GM23338 (cell line): ENCODE results near the gene GPR143. TPM values are rescaled to one million over a fixed set of nuclear protein-coding genes. Genes with fewer than 3 reads are reported as not detected.

Source experiments
- ATAC-seq: fragments of 200-7000 bp; cut with Tn5 transposase; 3 replicates; pipeline ENCODE4 v1.9.1; 2020
- DNase-seq: peaks from one replicate; pipeline ENCODE4 v3.0.0-alpha.2; 2015; ENCODE audit warnings: low spot score
- H2AFZ ChIP-seq: fragments of 200-600 bp; sonication (generic); 2 replicates; pipeline ENCODE4 v1.8.0; 2016; ENCODE audit warnings: antibody characterized with exemption, mild to moderate bottlenecking, moderate library complexity
- H3F3A ChIP-seq: fragments of 200-600 bp; sonication (generic); replicated peaks from 2 replicates; pipeline ENCODE4 v1.8.0; 2017; ENCODE audit warnings: antibody characterized with exemption, mixed run types, low read depth
- H3K27ac ChIP-seq: fragments of 200-600 bp; sonication (generic); 2 replicates; pipeline ENCODE4 v1.6.1; 2016; ENCODE audit warnings: low read depth
- H3K27me3 ChIP-seq: fragments of 200-600 bp; sonication (generic); 2 replicates; pipeline ENCODE4 v1.8.0; 2016; ENCODE audit warnings: mild to moderate bottlenecking, mixed run types, moderate library complexity; ENCODE audit not compliant: insufficient read depth
- H3K36me3 ChIP-seq: fragments of 200-600 bp; sonication (generic); 2 replicates; pipeline ENCODE4 v1.8.0; 2016; ENCODE audit warnings: mild to moderate bottlenecking; ENCODE audit not compliant: insufficient read depth
- H3K4me1 ChIP-seq: fragments of 200-600 bp; sonication (generic); 2 replicates; pipeline ENCODE4 v1.8.0; 2016; ENCODE audit warnings: mild to moderate bottlenecking, moderate library complexity; ENCODE audit not compliant: insufficient read depth
- H3K4me2 ChIP-seq: fragments of 200-600 bp; sonication (generic); 2 replicates; pipeline ENCODE4 v1.7.1; 2017; ENCODE audit warnings: mixed run types
- H3K4me3 ChIP-seq: fragments of 200-600 bp; sonication (generic); 2 replicates; pipeline ENCODE4 v1.6.1; 2016; ENCODE audit warnings: mixed run types
- H3K79me2 ChIP-seq: fragments of 200-600 bp; sonication (generic); replicated peaks from 2 replicates; pipeline ENCODE4 v1.8.0; 2017; ENCODE audit warnings: mild to moderate bottlenecking; ENCODE audit not compliant: insufficient read depth
- H3K9me2 ChIP-seq: fragments of 200-600 bp; sonication (generic); 2 replicates; pipeline ENCODE4 v1.8.0; 2017; ENCODE audit not compliant: insufficient read depth
- H4K20me1 ChIP-seq: fragments of 200-600 bp; sonication (generic); replicated peaks from 2 replicates; pipeline ENCODE4 v1.8.0; 2017; ENCODE audit warnings: mild to moderate bottlenecking; ENCODE audit not compliant: insufficient read depth
- H3K27ac Mint-ChIP-seq: 2 replicates; pipeline ENCODE4 v1.8.0; 2020; ENCODE audit warnings: inconsistent platforms, mild to moderate bottlenecking, moderate library complexity, mixed read lengths
- H3K27me3 Mint-ChIP-seq: 3 replicates; pipeline ENCODE4 v1.8.0; 2022; ENCODE audit warnings: low read depth, mild to moderate bottlenecking, moderate library complexity, mixed read lengths, inconsistent platforms; ENCODE audit not compliant: insufficient read depth, poor library complexity
- H3K36me3 Mint-ChIP-seq: 3 replicates; pipeline ENCODE4 v1.8.0; 2021; ENCODE audit warnings: low read depth, mild to moderate bottlenecking, inconsistent platforms, moderate library complexity, mixed read lengths
- H3K4me1 Mint-ChIP-seq: 3 replicates; pipeline ENCODE4 v1.8.0; 2020; ENCODE audit warnings: mild to moderate bottlenecking, inconsistent platforms, mixed read lengths
- H3K4me3 Mint-ChIP-seq: 3 replicates; pipeline ENCODE4 v1.8.0; 2021; ENCODE audit warnings: moderate library complexity, mild to moderate bottlenecking, inconsistent platforms, mixed read lengths
- H3K9me3 Mint-ChIP-seq: 3 replicates; pipeline ENCODE4 v1.8.0; 2020; ENCODE audit warnings: moderate library complexity, mild to moderate bottlenecking, inconsistent platforms, mixed read lengths
- CREB1 ChIP-seq: fragments of 250-450 bp; sonication (Bioruptor Pico); IDR thresholded peaks from 2 replicates; pipeline ENCODE4 v1.5.0; 2020; ENCODE audit warnings: low read depth, mild to moderate bottlenecking, moderate library complexity
- ETS1 ChIP-seq: IDR thresholded peaks from 2 replicates; pipeline ENCODE4 v1.6.1; 2016; ENCODE audit warnings: antibody characterized with exemption
- EZH2 ChIP-seq: fragments of 200-600 bp; sonication (generic); IDR thresholded peaks from one replicate; pipeline ENCODE4 v1.8.0; 2017; ENCODE audit warnings: antibody characterized with exemption, mild to moderate bottlenecking, low read depth; ENCODE audit not compliant: unreplicated experiment
- EZH2phosphoT487 ChIP-seq: fragments of 200-600 bp; sonication (generic); IDR thresholded peaks from one replicate; pipeline ENCODE4 v1.8.1; 2018; ENCODE audit warnings: antibody characterized with exemption; ENCODE audit not compliant: unreplicated experiment
- JUNB ChIP-seq: IDR thresholded peaks from one replicate; pipeline ENCODE4 v1.6.1; 2016; ENCODE audit warnings: antibody characterized with exemption; ENCODE audit not compliant: unreplicated experiment
- NANOG ChIP-seq: IDR thresholded peaks from 2 replicates; pipeline ENCODE4 v1.6.1; 2016; ENCODE audit warnings: antibody characterized with exemption, borderline replicate concordance
- POLR2AphosphoS5 ChIP-seq: IDR thresholded peaks from 2 replicates; pipeline ENCODE4 v1.6.1; 2016; ENCODE audit warnings: antibody characterized with exemption, low read depth
- STAT1 ChIP-seq: IDR thresholded peaks from one replicate; pipeline ENCODE4 v1.6.1; 2016; ENCODE audit warnings: antibody characterized with exemption; ENCODE audit not compliant: unreplicated experiment
- ZNF114 ChIP-seq: fragments of 250-450 bp; sonication (Bioruptor Pico); IDR thresholded peaks from 2 replicates; pipeline ENCODE4 v1.5.0; 2020; ENCODE audit warnings: mild to moderate bottlenecking, moderate library complexity
- ZNF331 ChIP-seq: fragments of 250-450 bp; sonication (Bioruptor Pico); IDR thresholded peaks from 2 replicates; pipeline ENCODE4 v1.5.0; 2020; ENCODE audit warnings: low read depth, mild to moderate bottlenecking, moderate library complexity
- ZNF462 ChIP-seq: fragments of 250-450 bp; sonication (Bioruptor Pico); IDR thresholded peaks from 2 replicates; pipeline ENCODE4 v1.5.0; 2020; ENCODE audit warnings: mild to moderate bottlenecking, moderate library complexity
- polyA plus RNA-seq: library from polyadenylated mRNA; unstranded; fragments of >200 nt; fragmentation: Nextera tagmentation; extraction: Ambion mirVana; gene quantifications from 2 replicates; pipeline ENCODE4 v1.2.1, GENCODE V29; 2016
- total RNA-seq: library from RNA; depleted of rRNA; stranded (reverse); fragments of >200 nt; shearing (Covaris generic); gene quantifications from 2 replicates; pipeline ENCODE4 v1.2.3, GENCODE V29; 2014
- TF ChIP-seq, protein P1 (sequence below): IDR thresholded peaks from one replicate; pipeline ENCODE4 v1.6.1; 2018; ENCODE audit warnings: antibody characterized with exemption; ENCODE audit not compliant: unreplicated experiment
- TF ChIP-seq, protein P2 (sequence below), 2 experiments: fragments of 200-600 bp in 1 of 2; sonication (generic) in 1 of 2; conservative IDR thresholded peaks; 2 replicates each; pipeline versions ENCODE4 v1.5.1 to v1.6.1; 2016 to 2017; ENCODE audit warnings: antibody characterized with exemption in 2 of 2, low read depth in 2 of 2, mild to moderate bottlenecking in 2 of 2, moderate library complexity in 1 of 2

GPR143 gene
- total and polyA plus RNA-seq, 2 experiments from 2014 or later, result 7.4 to 13.0 TPM

- no peak for ATAC-seq
Observed at GRCh38 chrX:9693307-9694001, 72.2 kb downstream of the GPR143 start.

More at GRCh38 chrX:9693307-9694001, 72.2 kb downstream of the GPR143 start:
- H3K27ac Mint-ChIP-seq, result no peak overlapping the region
- no peak overlapping the region for H3K4me3 Mint-ChIP-seq
- H3K36me3 Mint-ChIP-seq, result peaks cover 15% of the 10 kb centered on the region
- Histone ChIP-seq H3K4me1 (no peaks in the 10 kb centered on the region), H3F3A (no peaks in the 10 kb centered on the region), H4K20me1 (no peaks in the 10 kb centered on the region), H3K36me3 (no peaks in the 10 kb centered on the region), H3K4me2 (no peak overlapping the region), H3K9me2 (no peaks in the 10 kb centered on the region), H3K27ac (no peak overlapping the region), H3K27me3 (no peaks in the 10 kb centered on the region), H3K79me2 (no peaks in the 10 kb centered on the region), H2AFZ (no peak overlapping the region), H3K4me3 (no peak overlapping the region)
- DNase-seq, result no peak
- peaks cover 2% of the 10 kb centered on the region for H3K27me3 Mint-ChIP-seq
- no peak for TF ChIP-seq ZNF114
- no peak for TF ChIP-seq NANOG
- TF ChIP-seq CREB1 (CRISPR knock-in tag), result no peak
- no peak for TF ChIP-seq STAT1
- TF ChIP-seq EZH2phosphoT487, result no peak
- no peak for TF ChIP-seq ETS1
- TF ChIP-seq EZH2, result no peak
- TF ChIP-seq ZNF331, result no peak
- TF ChIP-seq ZNF462 (CRISPR knock-in tag), result no peak
- TF ChIP-seq, protein P1, sequence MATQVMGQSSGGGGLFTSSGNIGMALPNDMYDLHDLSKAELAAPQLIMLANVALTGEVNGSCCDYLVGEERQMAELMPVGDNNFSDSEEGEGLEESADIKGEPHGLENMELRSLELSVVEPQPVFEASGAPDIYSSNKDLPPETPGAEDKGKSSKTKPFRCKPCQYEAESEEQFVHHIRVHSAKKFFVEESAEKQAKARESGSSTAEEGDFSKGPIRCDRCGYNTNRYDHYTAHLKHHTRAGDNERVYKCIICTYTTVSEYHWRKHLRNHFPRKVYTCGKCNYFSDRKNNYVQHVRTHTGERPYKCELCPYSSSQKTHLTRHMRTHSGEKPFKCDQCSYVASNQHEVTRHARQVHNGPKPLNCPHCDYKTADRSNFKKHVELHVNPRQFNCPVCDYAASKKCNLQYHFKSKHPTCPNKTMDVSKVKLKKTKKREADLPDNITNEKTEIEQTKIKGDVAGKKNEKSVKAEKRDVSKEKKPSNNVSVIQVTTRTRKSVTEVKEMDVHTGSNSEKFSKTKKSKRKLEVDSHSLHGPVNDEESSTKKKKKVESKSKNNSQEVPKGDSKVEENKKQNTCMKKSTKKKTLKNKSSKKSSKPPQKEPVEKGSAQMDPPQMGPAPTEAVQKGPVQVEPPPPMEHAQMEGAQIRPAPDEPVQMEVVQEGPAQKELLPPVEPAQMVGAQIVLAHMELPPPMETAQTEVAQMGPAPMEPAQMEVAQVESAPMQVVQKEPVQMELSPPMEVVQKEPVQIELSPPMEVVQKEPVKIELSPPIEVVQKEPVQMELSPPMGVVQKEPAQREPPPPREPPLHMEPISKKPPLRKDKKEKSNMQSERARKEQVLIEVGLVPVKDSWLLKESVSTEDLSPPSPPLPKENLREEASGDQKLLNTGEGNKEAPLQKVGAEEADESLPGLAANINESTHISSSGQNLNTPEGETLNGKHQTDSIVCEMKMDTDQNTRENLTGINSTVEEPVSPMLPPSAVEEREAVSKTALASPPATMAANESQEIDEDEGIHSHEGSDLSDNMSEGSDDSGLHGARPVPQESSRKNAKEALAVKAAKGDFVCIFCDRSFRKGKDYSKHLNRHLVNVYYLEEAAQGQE, result no peak
- no peak for TF ChIP-seq JUNB
- TF ChIP-seq, protein P2, sequence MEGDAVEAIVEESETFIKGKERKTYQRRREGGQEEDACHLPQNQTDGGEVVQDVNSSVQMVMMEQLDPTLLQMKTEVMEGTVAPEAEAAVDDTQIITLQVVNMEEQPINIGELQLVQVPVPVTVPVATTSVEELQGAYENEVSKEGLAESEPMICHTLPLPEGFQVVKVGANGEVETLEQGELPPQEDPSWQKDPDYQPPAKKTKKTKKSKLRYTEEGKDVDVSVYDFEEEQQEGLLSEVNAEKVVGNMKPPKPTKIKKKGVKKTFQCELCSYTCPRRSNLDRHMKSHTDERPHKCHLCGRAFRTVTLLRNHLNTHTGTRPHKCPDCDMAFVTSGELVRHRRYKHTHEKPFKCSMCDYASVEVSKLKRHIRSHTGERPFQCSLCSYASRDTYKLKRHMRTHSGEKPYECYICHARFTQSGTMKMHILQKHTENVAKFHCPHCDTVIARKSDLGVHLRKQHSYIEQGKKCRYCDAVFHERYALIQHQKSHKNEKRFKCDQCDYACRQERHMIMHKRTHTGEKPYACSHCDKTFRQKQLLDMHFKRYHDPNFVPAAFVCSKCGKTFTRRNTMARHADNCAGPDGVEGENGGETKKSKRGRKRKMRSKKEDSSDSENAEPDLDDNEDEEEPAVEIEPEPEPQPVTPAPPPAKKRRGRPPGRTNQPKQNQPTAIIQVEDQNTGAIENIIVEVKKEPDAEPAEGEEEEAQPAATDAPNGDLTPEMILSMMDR (conservative IDR thresholded peaks at IDR 0.05; ENCODE audit: low read depth in 2 of 2), result no peak
- no peak for TF ChIP-seq POLR2AphosphoS5
- H3K9me3 Mint-ChIP-seq, result no peaks in the 10 kb centered on the region
- H3K4me1 Mint-ChIP-seq, result no peaks in the 10 kb centered on the region
